Smooth muscle cell of the coronary artery (primary cell): ENCODE data around the gene ZNF326. TPM values are rescaled to one million over a fixed set of nuclear protein-coding genes. Genes with fewer than 3 reads are reported as not detected.

Experiments used
- total RNA-seq: library from RNA; depleted of rRNA; stranded (reverse); fragments of >200 nt; gene quantifications from 2 replicates; pipeline ENCODE4 v1.2.3, GENCODE V29; 2014; ENCODE audit warnings: low replicate concordance

Gene ZNF326, protein sequence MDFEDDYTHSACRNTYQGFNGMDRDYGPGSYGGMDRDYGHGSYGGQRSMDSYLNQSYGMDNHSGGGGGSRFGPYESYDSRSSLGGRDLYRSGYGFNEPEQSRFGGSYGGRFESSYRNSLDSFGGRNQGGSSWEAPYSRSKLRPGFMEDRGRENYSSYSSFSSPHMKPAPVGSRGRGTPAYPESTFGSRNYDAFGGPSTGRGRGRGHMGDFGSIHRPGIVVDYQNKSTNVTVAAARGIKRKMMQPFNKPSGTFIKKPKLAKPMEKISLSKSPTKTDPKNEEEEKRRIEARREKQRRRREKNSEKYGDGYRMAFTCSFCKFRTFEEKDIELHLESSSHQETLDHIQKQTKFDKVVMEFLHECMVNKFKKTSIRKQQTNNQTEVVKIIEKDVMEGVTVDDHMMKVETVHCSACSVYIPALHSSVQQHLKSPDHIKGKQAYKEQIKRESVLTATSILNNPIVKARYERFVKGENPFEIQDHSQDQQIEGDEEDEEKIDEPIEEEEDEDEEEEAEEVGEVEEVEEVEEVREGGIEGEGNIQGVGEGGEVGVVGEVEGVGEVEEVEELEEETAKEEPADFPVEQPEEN
- total RNA-seq, result 4.4 and 5.2 TPM in 2 replicates

DNA sequence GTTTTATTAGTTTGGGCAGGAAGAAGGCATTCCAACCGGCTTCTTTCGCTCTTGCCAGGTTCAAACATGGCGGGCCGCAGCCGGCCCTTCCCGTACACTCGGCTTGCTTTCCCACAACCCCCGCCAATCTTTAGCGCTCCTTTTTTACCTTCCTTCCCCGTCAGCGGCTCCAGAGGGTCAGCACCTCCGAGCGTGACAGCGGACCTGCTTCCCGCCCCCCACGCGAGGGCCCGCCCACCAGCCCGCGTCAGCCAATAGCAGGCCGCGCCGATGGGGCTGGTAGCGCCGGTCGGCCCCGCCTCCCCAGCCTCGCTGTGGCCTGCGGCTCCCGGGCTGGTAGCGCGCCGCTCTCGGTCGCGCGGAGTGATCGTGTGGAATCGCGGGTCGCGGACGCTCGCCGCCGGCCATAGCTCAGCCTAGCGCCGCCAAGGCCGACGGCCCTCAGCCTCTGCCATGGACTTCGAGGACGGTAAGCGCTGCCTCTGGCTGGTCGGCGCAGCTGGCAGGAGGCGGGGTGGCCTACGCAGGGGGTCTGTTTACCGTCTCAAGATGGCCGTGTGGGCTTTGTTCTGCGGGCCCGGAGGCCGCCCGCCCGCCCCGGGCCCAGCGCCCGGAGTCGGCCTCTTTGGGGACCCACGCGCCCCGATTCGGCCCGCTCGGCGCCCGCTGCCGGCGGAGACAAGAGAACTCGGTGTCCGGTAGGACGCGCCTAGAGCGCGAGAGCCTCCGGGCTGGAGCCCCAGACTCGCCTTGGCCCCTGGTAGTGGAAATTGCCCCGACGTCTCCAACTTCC, at the start of gene ZNF326:
TSS of gene ZNF326 (plus strand) at position 306 of the 793 bp plus-strand sequence. CDS start at position 454, 148 bp downstream.

Other genes with a start within 250 kb of the ZNF326 start
- 9.3 and 9.8 TPM in 2 replicates for gene LRRC8D, start 174.1 kb upstream of the ZNF326 start, total RNA-seq